NCI-H524 (cell line): ENCODE results near the gene SGK2.
"Not testable (repeated sequence)": the region's sequence is repeated elsewhere in the genome, so short reads cannot be mapped to it uniquely, and the experiment has no call there.

Experiments
- DNase-seq, 2 experiments: peaks; one replicate each; lab custom pipeline; 2025; lab: John Stamatoyannopoulos, UW

SGK2 gene

DNA sequence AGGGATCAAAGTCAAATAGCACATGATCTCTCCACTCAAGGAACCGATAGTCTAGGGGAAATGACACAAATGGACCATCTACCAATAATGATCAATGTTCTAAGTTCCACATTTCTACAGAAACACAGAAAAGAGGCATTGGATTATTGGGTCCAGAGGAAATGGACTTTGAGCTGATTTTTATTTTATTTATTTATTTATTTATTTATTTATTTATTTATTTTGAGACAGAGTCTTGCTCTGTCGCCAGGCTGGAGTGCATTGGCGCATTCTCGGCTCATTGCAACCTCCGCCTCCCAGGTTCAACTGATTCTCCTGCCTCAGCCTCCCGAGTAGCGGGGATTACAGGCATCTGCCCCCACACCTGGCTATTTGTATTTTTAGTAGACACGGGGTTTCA, 43.1 kb downstream of the SGK2 start:
- not testable (repeated sequence) for DNase-seq

DNA sequence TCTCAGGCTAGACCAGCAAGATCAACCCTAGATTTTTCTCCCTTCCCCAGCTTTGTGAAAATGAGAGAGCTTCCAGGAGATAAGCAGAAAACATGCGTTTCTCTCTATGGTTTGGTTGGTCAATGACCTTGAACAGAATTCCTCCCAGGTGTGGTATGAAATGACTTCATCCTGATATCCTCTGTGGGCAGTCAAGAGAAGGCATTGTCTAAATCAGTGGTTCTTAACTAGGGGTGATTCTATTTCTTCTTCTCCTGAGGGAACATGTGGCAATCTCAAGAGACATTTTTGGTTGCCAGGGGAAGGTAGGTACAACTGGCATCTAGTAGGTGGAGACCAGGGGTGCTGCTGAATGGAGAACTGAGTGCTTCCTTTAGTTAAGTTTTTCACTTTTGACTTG, 44.3 kb downstream of the SGK2 start:
- DNase-seq: no peak

DNA sequence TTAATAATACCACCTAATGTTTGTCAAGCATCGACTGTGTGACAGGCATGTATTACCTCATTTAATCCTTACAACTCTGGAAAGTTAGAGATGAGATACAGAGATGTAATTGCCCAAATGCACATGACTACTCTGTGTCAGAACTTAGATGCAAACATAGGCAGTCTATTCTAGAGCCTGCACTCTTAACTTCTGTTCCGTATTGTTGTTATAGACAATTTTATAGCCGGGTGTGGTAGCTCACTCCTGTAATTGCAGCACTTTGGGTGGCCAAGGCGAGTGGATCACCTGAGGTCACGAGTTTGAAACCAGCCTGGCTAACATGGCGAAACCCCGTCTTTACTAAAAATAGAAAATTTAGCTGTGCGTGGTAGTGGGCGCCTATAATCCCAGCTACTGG, 46.9 kb downstream of the SGK2 start:
- DNase-seq: no peak

DNA sequence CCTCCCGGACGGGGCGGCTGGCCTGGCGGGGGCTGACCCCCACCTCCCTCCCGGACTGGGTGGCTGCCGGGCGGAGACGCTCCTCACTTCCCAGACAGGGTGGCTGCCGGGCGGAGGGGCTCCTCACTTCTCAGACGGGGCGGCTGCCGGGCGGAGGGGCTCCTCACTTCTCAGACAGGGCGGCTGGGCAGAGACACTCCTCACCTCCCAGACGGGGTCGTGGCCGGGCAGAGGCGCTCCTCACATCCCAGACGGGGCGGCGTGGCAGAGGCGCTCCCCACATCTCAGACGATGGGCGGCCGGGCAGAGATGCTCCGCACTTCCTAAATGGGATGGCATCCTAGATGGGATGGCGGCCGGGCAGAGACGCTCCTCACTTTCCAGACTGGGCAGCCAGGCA, 48.5 kb downstream of the SGK2 start:
- DNase-seq: not testable (repeated sequence)

DNA sequence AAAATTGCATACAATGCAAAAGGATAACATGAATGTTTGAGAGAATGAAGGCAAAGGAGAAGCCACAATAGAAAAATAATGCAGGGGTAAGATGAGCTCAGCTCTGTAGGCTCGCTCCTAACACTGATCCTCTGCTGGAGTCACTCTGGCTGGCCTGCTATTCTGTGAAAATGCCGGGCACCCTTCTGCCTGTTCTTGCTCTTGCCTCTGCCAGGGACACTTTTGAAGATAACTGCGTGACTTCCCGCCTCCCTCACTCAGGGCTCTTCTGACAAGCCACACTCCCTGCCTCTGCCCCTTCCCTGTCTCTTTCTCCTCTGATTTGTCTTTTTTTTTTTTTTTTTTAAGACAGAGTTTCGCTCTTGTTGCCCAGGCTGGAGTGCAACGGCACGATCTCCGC, 72.8 kb downstream of the SGK2 start:
- no peak for DNase-seq
